ENCODE data around the gene TECTB. TPM values are rescaled to one million over a fixed set of nuclear protein-coding genes. Genes with fewer than 3 reads are reported as not detected.

Gene TECTB
- total RNA-seq, 2 donors from 2014 or later, result not detected

GRCh38 chr10:112313911-112314310 is 30.7 kb downstream of the TECTB start:
- 96% methylated on average over 5 to 7 of the region's 7 CpGs for WGBS, 2 experiments (ENCODE audit: insufficient coverage in 1 of 2, insufficient read length in 1 of 2)
- no peaks in the 10 kb centered on the region for H3K36me3 ChIP-seq (ENCODE audit: control insufficient read depth, insufficient read depth, low read length)
- no peak overlapping the region for H3K27ac Mint-ChIP-seq

GRCh38 chr10:112314822-112315474 is 31.7 kb downstream of the TECTB start:
- Mint-ChIP-seq H3K4me1 (no peaks in the 10 kb centered on the region), H3K27me3 (ENCODE audit: insufficient read depth) (peaks cover 9% of the 10 kb centered on the region), H3K4me3 (no peak overlapping the region), H3K36me3 (ENCODE audit: low read depth) (no peaks in the 10 kb centered on the region), H3K9me3 (no peaks in the 10 kb centered on the region), H3K27ac (no peak overlapping the region)
- peak; percentile 90 for DNase-seq
- Histone ChIP-seq H3K9me3 (ENCODE audit: control insufficient read depth, low read length) (no peaks in the 10 kb centered on the region), H3K9ac (ENCODE audit: extremely low read depth, low read length, poor library complexity, severe bottlenecking) (no peak overlapping the region), H3K27ac (ENCODE audit: low read depth, low read length) (no peak overlapping the region), H3K4me3 (ENCODE audit: low read length) (no peak overlapping the region), H3K27me3 (ENCODE audit: control insufficient read depth, insufficient read depth, low read length, poor library complexity, severe bottlenecking) (no peaks in the 10 kb centered on the region), H3K4me1 (ENCODE audit: control insufficient read depth, insufficient read depth, low read length) (no peaks in the 10 kb centered on the region), H3K36me3 (ENCODE audit: control insufficient read depth, insufficient read depth, low read length) (no peaks in the 10 kb centered on the region)
- TF ChIP-seq, protein P1, sequence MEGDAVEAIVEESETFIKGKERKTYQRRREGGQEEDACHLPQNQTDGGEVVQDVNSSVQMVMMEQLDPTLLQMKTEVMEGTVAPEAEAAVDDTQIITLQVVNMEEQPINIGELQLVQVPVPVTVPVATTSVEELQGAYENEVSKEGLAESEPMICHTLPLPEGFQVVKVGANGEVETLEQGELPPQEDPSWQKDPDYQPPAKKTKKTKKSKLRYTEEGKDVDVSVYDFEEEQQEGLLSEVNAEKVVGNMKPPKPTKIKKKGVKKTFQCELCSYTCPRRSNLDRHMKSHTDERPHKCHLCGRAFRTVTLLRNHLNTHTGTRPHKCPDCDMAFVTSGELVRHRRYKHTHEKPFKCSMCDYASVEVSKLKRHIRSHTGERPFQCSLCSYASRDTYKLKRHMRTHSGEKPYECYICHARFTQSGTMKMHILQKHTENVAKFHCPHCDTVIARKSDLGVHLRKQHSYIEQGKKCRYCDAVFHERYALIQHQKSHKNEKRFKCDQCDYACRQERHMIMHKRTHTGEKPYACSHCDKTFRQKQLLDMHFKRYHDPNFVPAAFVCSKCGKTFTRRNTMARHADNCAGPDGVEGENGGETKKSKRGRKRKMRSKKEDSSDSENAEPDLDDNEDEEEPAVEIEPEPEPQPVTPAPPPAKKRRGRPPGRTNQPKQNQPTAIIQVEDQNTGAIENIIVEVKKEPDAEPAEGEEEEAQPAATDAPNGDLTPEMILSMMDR (conservative IDR thresholded peaks at IDR 0.05), result peak; percentile 94
- 24 to 28% methylated on average over 9 to 10 of the region's 10 CpGs for WGBS, 2 experiments (ENCODE audit: insufficient coverage in 1 of 2, insufficient read length in 1 of 2)

More at GRCh38 chr10:112313911-112314310, 30.7 kb downstream of the TECTB start:
- TF ChIP-seq, protein P1 (conservative IDR thresholded peaks at IDR 0.05), result no peak
- Histone ChIP-seq H3K9ac (ENCODE audit: extremely low read depth, low read length, poor library complexity, severe bottlenecking) (no peak overlapping the region), H3K27me3 (ENCODE audit: control insufficient read depth, insufficient read depth, low read length, poor library complexity, severe bottlenecking) (no peaks in the 10 kb centered on the region), H3K4me1 (ENCODE audit: control insufficient read depth, insufficient read depth, low read length) (peaks cover 4% of the 10 kb centered on the region), H3K9me3 (ENCODE audit: control insufficient read depth, low read length) (no peaks in the 10 kb centered on the region), H3K27ac (ENCODE audit: low read depth, low read length) (no peak overlapping the region), H3K4me3 (ENCODE audit: low read length) (no peak overlapping the region)
- peaks cover 9% of the 10 kb centered on the region for H3K27me3 Mint-ChIP-seq (ENCODE audit: insufficient read depth)
- no peak for DNase-seq
- H3K4me3 Mint-ChIP-seq, result no peak overlapping the region
- H3K4me1 Mint-ChIP-seq, result peaks cover 6% of the 10 kb centered on the region
- no peaks in the 10 kb centered on the region for H3K9me3 Mint-ChIP-seq
- no peaks in the 10 kb centered on the region for H3K36me3 Mint-ChIP-seq (ENCODE audit: low read depth)

DNA sequence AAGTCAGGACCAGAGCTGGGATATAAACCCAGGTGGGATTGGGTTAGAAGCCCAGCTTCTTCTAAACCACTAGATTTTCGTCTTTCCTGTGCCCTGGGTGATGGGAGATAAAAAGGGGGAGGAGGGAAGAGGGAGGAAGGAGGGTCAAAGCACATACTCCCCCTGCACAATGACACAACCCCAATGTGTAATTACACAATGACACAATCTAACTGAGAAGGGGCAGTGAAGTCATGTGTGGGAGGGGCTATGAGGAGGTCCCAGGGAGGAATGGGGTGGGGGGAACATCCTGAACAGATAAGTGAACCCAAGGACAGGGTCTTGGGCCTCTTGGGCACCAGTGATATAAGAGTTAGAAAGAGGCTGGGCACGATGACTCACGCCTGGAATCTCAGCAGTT is 44.5 kb downstream of the TECTB start:
- no peaks in the 10 kb centered on the region for H3K9me3 ChIP-seq (ENCODE audit: control insufficient read depth, low read length)
- H3K36me3 Mint-ChIP-seq (ENCODE audit: low read depth), result no peaks in the 10 kb centered on the region
- no peak for DNase-seq
- no peaks in the 10 kb centered on the region for H3K9me3 Mint-ChIP-seq
- H3K4me3 Mint-ChIP-seq, result no peak overlapping the region
- no peak overlapping the region for H3K9ac ChIP-seq (ENCODE audit: extremely low read depth, low read length, poor library complexity, severe bottlenecking)
- peaks cover 4% of the 10 kb centered on the region for H3K27me3 Mint-ChIP-seq (ENCODE audit: insufficient read depth)
- H3K27ac ChIP-seq (ENCODE audit: low read depth, low read length), result no peak overlapping the region
- H3K27ac Mint-ChIP-seq, result no peak overlapping the region
- H3K4me1 ChIP-seq (ENCODE audit: control insufficient read depth, insufficient read depth, low read length), result no peaks in the 10 kb centered on the region
- WGBS, 2 experiments (ENCODE audit: insufficient coverage in 1 of 2, insufficient read length in 1 of 2), result 80 to 89% methylated on average over 1 to 3 of the region's 3 CpGs
- no peaks in the 10 kb centered on the region for H3K36me3 ChIP-seq (ENCODE audit: control insufficient read depth, insufficient read depth, low read length)
- no peaks in the 10 kb centered on the region for H3K27me3 ChIP-seq (ENCODE audit: control insufficient read depth, insufficient read depth, low read length, poor library complexity, severe bottlenecking)
- H3K4me1 Mint-ChIP-seq, result no peaks in the 10 kb centered on the region
- TF ChIP-seq, protein P1 (conservative IDR thresholded peaks at IDR 0.05), result no peak
- H3K4me3 ChIP-seq (ENCODE audit: low read length), result no peak overlapping the region

Measured in endodermal cell (in vitro differentiated cells).